Neuron (in vitro differentiated cells): ENCODE measurements around the gene TNFRSF8.

Experiments used
- H2AFZ ChIP-seq: one replicate; pipeline ENCODE4 v1.6.1; 2013; ENCODE audit warnings: low read depth, mild to moderate bottlenecking, inconsistent platforms, low read length, moderate library complexity
- H3K27me3 ChIP-seq: one replicate; pipeline ENCODE4 v1.6.1; 2013; ENCODE audit warnings: low read length; ENCODE audit not compliant: insufficient read depth
- H3K36me3 ChIP-seq: one replicate; pipeline ENCODE4 v1.6.1; 2013; ENCODE audit warnings: low read length; ENCODE audit not compliant: insufficient read depth
- H3K4me1 ChIP-seq: one replicate; pipeline ENCODE4 v1.6.1; 2013; ENCODE audit warnings: low read length; ENCODE audit not compliant: insufficient read depth
- H3K4me3 ChIP-seq: 2 replicates; pipeline ENCODE4 v1.5.1; 2013; ENCODE audit warnings: mild to moderate bottlenecking, low read length, moderate library complexity
- H3K9me3 ChIP-seq: one replicate; pipeline ENCODE4 v1.6.1; 2013; ENCODE audit warnings: low read length

Gene TNFRSF8

DNA sequence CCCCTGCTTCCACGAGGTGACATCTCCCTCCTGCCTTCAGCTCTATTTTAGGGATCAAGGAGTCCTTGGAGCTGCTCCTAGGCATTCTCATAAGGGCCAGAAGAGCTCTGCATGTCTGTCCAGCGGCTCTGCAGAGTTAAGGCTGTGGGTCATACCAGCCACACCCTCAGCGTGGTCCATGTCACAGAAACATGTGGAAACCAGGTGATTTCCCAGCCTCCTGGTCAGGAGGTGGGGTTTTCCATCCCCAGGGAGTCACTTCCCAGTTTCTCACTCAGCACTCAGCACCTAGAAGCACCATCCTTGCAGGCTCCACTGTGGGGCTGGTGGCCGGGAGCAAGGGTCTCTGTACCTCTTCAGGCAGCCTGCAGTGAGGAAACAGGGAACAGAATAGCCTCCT is 102.2 kb downstream of the TNFRSF8 start:
- H3K4me1 ChIP-seq, result peaks cover 4% of the 10 kb centered on the region
- no peaks in the 10 kb centered on the region for H3K9me3 ChIP-seq
- no peak overlapping the region for H2AFZ ChIP-seq
- no peak overlapping the region for H3K4me3 ChIP-seq
- peaks cover 35% of the 10 kb centered on the region for H3K27me3 ChIP-seq
- H3K36me3 ChIP-seq, result no peaks in the 10 kb centered on the region

DNA sequence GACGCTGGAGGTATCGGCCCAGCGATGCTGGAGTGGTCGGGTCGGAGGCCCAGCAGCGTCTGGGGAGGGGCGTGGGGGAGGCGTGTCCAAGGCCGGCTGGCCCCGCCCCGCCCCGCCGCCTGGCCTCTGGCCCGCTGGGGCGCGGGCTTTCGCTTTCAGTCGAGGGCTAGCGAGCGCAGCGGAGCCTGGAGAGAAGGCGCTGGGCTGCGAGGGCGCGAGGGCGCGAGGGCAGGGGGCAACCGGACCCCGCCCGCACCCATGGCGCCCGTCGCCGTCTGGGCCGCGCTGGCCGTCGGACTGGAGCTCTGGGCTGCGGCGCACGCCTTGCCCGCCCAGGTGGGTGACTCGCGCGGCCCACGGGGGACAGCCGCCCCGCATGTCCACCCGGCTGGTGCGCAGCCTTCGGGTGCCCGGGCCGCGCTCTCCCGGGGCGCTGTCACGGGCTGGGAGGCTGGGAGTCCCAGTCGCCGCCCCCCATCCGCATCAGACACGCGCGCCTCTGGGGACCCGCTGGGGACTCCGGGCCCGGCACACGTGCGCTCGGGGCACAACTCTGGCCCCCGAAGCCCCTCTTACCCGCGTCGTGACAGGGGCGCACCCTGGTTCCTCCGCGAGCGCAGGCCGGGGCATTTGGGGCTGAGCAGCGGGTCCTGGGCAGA is 103.9 kb downstream of the TNFRSF8 start, which contains the start of gene TNFRSF1B:
TSS of gene TNFRSF1B (plus strand) at position 158 of the 659 bp plus-strand sequence. CDS start at position 259, 101 bp downstream.
- no peak within 1 kb of the TSS for H3K4me3 ChIP-seq
- no peaks in the 10 kb centered on the region for H3K9me3 ChIP-seq
- H3K36me3 ChIP-seq, result no peaks in the 10 kb centered on the region
- peaks cover 35% of the 10 kb centered on the region for H3K27me3 ChIP-seq
- H3K4me1 ChIP-seq, result peaks cover 4% of the 10 kb centered on the region
- no peak within 1 kb of the TSS for H2AFZ ChIP-seq

DNA sequence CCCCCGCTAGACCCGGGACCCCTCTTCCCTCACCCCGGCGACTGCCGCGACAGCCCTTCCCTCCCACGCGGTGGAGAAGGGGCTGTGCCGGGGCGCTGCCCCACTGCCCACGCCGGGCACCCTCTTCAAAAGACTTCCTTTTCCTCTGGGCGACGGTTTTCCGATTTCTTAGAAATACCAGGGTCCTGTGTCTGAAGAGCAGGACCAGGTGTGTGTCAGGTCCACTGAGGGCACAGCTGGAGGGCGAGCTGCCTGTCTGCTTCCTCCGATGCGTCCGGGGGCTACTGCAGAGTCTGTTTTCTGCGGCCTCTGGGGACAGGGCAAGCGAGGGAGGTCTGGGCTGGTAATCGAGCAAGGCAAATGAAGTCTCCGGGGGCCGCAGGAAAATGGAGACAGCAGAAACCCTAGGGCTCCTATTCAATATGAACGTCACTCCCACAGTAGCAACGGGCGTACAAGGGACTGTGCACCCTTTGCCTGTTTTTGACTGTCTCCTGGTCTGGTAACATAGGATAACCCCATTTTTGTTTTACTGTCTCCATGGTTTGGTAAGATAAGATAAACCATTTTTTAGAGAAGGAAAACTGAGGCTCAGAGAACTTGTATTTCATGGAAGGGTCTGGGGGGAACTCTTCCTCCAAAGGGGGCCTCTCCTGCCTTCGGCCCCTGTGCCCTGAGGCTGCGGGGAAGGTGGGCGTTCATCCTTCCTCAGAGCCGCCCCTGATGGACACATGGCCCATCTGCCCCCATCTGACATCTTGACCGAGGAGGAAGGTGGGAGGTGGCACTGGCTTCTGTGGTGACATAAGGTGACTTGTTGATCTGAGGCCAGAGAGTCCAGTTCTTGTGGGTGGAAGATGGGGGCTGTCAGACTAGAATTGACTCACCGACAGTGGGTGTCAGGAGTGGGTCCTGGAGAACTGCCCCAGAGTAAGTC is 104.7 kb downstream of the TNFRSF8 start:
- Histone ChIP-seq H3K9me3 (no peaks in the 10 kb centered on the region), H3K4me1 (peaks cover 4% of the 10 kb centered on the region), H3K4me3 (no peak overlapping the region), H3K27me3 (peaks cover 35% of the 10 kb centered on the region), H3K36me3 (no peaks in the 10 kb centered on the region), H2AFZ (no peak overlapping the region)

DNA sequence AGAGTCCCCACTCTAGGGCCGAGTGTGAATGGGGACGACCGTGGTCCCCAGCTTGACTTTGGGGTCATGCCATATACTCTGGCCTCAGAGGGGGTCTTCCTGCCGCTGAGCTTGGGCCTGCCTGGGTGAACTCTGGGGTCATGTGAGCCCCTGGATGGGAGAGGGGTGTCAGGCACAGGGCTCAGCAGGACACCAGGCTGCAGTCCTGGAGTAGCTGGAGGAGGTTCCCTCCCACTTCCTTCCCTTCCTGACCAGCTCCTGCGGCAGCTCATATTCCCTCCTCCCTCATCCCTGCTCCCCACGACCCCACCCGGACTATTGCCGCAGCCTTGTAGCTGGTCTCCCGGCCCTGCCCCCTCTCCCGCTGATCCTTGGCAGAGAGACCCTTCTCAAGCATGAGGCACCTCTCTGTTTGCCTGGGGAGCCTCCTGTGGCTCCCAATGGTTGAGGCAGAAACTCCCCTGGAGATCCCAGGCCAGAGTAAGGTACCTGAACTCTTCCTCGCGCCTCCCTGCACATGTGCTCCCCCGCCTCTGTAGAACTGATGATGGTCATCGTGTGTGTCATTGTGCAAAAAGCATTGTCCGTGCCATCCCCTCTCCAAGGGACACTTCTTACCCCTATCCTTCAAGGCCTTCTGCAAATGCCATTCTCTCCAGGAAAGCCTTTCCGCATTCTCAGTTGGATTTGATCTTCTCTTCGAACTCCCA is 105.5 kb downstream of the TNFRSF8 start:
- Histone ChIP-seq H2AFZ (no peak overlapping the region), H3K27me3 (peaks cover 32% of the 10 kb centered on the region), H3K36me3 (no peaks in the 10 kb centered on the region), H3K4me1 (peaks cover 4% of the 10 kb centered on the region), H3K9me3 (no peaks in the 10 kb centered on the region), H3K4me3 (no peak overlapping the region)

DNA sequence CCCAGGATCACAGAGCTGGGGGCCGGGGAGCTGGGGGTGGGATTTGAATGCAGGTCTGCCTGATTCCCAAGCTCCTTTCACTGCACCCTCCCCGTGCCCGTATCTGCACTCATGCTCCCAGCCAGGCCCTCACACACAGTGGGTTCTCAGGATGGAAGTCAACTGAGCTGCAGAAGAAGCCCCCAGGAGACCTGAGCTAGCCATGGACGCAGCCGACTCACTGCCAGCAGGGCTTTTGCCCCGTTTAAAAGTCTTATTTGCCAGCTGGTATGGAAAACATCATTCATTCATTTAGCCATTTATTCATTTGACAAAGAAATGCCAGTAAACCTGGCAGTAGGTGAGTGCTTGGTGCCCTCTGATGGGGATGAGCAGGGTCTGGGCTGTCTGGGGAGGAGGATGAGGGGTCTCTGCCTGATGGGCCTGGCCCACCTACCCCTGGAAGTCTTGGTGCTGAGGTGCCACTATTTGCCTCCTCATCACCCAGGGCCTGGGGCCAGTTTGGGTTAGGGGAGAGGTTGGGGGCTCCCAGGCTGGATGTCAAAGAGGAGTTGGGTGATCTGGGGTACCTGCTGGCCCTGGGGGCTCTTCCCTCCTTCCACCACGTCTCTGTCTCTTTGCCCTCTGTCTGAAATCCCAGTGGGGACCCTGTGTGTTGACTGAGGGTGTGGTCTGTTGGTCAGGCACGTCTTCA is 106.5 kb downstream of the TNFRSF8 start:
- H3K4me1 ChIP-seq, result peaks cover 7% of the 10 kb centered on the region
- H2AFZ ChIP-seq, result no peak overlapping the region
- no peaks in the 10 kb centered on the region for H3K36me3 ChIP-seq
- H3K27me3 ChIP-seq, result peaks cover 29% of the 10 kb centered on the region
- H3K4me3 ChIP-seq, result no peak overlapping the region
- H3K9me3 ChIP-seq, result no peaks in the 10 kb centered on the region

DNA sequence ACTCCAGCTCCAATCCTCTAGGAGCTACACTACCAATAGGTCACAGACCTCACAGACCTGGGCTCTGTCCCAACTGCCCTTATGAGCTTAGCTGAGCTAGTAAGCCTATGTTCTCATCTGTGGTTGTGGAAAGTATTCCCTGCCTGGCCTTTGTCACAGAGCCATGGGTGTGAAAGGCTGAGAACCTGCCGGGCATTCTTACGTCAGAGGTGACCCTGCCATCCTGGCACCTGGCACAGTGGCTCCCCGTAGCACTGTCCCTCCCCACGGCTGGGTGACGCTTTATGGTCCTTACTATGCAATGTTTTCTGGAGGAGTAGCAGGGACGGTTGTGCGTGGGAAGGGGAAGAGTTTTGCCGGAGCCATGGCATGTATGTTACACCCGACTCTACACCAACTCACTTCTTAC is 107.2 kb downstream of the TNFRSF8 start:
- Histone ChIP-seq H3K27me3 (peaks cover 27% of the 10 kb centered on the region), H3K4me1 (peaks cover 13% of the 10 kb centered on the region), H3K4me3 (no peak overlapping the region), H3K36me3 (no peaks in the 10 kb centered on the region), H2AFZ (no peak overlapping the region), H3K9me3 (no peaks in the 10 kb centered on the region)

DNA sequence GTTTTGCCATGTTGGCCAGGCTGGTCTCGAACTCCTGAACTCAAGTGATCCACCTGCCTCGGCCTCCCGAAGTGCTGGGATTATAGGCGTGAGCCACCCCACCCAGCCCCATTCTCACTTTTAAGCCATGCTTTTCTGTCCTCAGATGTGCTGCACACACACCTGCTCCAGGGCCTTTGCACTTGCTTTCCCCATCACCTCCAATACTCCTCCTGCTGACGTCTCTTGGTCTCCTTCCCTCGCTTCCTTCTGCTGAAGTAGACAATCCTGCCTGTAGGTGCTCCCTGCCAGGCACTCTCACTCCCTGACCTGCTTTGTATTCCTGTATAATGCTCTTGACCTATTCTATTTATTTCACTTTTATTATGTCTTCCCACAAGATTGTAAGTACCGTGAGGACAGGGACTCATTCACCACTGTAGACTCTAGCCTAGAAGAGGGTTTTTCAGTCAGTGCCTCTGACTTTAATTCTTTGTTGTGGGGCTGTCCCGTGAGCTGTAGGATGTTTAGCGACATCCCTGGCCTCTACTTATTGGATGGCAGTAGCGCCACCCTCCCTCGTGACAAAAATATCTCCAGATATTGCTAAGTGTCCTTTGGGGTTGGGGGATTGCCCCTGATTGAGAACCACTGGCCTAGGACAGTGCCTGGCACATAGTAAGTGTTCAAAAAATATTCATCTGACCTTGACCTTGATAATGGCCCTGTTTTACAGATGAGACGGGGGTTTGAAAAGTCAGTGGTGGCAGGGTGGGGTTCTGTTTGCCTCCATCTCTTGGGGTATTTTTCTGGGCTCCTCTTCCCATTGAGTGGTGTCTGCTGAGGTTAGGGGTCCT is 108.3 kb downstream of the TNFRSF8 start:
- Histone ChIP-seq H3K27me3 (peaks cover 20% of the 10 kb centered on the region), H3K4me3 (no peak overlapping the region), H3K9me3 (no peaks in the 10 kb centered on the region), H2AFZ (no peak overlapping the region), H3K4me1 (peaks cover 18% of the 10 kb centered on the region), H3K36me3 (no peaks in the 10 kb centered on the region)

DNA sequence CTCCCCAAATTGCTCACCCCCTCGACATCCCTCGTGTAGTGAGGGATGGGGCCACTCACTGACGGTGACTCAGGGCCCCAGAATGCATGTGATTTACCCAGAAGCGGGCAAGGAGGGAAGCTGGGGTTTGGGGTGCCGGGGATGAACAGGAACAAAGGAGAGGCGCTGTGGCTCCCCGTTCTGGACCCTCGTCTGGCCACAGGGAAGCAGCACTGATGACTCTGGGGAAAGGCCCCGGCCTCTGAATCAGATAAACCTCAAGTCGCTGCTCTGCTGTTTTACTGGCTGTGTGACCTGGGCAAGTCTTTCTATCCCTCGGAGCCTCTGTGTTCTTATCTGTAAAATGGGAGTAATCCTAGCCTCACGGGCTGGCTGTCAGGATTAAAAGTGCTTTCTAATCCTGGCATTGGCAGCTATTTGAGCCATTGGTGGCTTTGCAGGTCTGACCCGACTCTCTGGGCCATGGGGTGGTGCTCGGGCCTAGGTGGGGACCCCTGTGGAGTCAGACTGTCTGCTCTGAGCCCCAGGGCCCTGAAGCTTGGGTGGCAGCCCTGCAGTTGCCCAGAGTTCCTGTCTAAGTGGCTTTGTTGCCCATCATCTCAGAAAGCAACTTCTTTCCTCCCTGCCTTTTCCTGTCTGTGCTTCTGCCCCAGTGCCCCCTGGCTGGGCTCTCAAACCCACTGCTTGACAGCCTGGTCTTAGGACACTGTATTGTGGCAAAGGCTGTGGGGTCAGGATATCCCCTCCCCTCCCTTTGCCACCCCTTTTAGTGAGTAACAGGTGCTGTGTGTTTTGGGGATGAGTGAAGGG is 109.1 kb downstream of the TNFRSF8 start:
- Histone ChIP-seq H2AFZ (no peak overlapping the region), H3K27me3 (peaks cover 16% of the 10 kb centered on the region), H3K36me3 (no peaks in the 10 kb centered on the region), H3K4me1 (peaks cover 18% of the 10 kb centered on the region), H3K4me3 (no peak overlapping the region), H3K9me3 (no peaks in the 10 kb centered on the region)

DNA sequence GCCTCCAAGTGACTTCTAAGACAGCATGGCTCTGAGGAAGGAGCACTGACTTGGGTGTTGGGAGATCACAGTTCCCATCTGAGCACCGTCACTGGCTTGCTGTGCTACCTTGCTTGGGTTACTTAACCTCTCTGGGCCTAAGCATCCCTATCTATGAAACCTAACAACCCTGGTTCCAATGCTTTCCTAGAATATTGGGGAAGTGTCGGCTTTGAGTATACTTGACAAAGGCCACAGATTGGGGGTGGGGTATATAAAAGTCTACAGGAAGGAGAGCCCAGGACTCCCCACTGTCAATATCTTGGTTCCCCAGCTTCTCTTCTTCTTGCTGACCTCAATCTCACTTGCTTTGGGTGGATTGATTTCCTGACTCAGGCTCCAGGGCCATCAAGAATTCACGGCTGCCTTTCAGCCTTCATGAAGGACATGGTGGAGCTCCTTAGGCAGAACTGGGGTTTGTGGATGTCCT is 110.0 kb downstream of the TNFRSF8 start:
- H3K9me3 ChIP-seq, result no peaks in the 10 kb centered on the region
- H3K4me3 ChIP-seq, result no peak overlapping the region
- H3K27me3 ChIP-seq, result peaks cover 8% of the 10 kb centered on the region
- H3K4me1 ChIP-seq, result peaks cover 18% of the 10 kb centered on the region
- H2AFZ ChIP-seq, result no peak overlapping the region
- H3K36me3 ChIP-seq, result no peaks in the 10 kb centered on the region

DNA sequence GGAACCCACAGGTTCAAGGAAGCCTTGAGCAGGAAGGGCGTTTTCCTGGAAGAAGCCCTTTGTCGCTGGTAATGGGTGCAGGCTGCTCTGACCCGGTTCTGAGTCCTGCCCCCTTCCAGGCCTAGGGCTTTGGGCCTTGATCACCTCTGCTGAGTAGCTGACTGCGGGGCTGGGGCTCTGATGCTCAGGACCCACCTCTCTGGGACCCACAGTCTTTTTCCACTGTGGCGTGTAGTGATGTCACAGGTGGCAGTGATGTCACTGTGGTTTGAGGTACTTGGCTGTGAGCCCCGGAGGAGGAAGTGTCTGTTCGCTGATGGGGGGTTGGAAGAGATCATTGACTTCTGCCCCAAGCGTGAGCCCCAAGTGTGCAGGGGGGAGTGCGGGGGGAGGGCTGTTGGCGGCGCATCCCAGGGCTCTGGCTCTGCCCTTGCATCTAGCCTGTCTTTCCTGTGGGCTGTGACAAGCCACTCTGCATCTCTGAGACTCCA is 110.6 kb downstream of the TNFRSF8 start:
- H2AFZ ChIP-seq, result no peak overlapping the region
- H3K36me3 ChIP-seq, result no peaks in the 10 kb centered on the region
- no peaks in the 10 kb centered on the region for H3K9me3 ChIP-seq
- peaks cover 23% of the 10 kb centered on the region for H3K4me1 ChIP-seq
- no peak overlapping the region for H3K4me3 ChIP-seq
- H3K27me3 ChIP-seq, result peaks cover 2% of the 10 kb centered on the region
